Astrocyte (in vitro differentiated cells and primary cell): ENCODE data around the gene COX20.
"Not testable (repeated sequence)": the region's sequence is repeated elsewhere in the genome, so short reads cannot be mapped to it uniquely, and the experiment has no call there.

Experiments used
- EZH2 ChIP-seq: IDR thresholded peaks from 2 replicates; pipeline ENCODE4 v1.6.1; 2012; ENCODE audit warnings: mild to moderate bottlenecking, low read length, inconsistent platforms; ENCODE audit not compliant: insufficient read depth
- TF ChIP-seq, protein P1 (sequence below): IDR thresholded peaks from 2 replicates; pipeline ENCODE4 v1.5.1; 2011; ENCODE audit warnings: low read depth, mild to moderate bottlenecking, inconsistent platforms, low read length, moderate library complexity; ENCODE audit not compliant: insufficient read depth

DNA sequence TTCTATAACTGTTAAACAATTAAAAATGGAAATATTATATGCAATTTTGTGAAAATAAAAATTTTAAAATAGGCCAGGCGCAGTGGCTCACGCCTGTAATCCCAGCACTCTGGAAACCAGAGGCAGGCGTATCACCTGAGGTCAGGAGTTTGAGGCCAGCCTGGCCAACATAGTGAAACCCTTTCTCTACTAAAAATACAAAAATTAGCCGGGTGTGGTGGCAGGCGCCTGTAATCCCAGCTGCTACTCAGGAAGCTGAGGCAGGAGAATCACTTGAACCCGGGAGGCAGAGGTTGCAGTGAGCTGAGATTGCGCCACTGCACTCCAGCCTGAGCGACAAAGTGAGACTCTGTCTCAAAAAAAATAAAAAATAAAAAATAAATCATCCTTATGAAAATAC, 2.2 kb upstream of the COX20 start:
- TF ChIP-seq, protein P1, sequence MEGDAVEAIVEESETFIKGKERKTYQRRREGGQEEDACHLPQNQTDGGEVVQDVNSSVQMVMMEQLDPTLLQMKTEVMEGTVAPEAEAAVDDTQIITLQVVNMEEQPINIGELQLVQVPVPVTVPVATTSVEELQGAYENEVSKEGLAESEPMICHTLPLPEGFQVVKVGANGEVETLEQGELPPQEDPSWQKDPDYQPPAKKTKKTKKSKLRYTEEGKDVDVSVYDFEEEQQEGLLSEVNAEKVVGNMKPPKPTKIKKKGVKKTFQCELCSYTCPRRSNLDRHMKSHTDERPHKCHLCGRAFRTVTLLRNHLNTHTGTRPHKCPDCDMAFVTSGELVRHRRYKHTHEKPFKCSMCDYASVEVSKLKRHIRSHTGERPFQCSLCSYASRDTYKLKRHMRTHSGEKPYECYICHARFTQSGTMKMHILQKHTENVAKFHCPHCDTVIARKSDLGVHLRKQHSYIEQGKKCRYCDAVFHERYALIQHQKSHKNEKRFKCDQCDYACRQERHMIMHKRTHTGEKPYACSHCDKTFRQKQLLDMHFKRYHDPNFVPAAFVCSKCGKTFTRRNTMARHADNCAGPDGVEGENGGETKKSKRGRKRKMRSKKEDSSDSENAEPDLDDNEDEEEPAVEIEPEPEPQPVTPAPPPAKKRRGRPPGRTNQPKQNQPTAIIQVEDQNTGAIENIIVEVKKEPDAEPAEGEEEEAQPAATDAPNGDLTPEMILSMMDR = not testable (repeated sequence)
- not testable (repeated sequence) for TF ChIP-seq EZH2
